ENCODE data around the gene UPK2. TPM values are rescaled to one million over a fixed set of nuclear protein-coding genes. Genes with fewer than 3 reads are reported as not detected.

Gene UPK2
- total and polyA plus RNA-seq, 4 donors, result 0.07 TPM; not detected in 3

DNA sequence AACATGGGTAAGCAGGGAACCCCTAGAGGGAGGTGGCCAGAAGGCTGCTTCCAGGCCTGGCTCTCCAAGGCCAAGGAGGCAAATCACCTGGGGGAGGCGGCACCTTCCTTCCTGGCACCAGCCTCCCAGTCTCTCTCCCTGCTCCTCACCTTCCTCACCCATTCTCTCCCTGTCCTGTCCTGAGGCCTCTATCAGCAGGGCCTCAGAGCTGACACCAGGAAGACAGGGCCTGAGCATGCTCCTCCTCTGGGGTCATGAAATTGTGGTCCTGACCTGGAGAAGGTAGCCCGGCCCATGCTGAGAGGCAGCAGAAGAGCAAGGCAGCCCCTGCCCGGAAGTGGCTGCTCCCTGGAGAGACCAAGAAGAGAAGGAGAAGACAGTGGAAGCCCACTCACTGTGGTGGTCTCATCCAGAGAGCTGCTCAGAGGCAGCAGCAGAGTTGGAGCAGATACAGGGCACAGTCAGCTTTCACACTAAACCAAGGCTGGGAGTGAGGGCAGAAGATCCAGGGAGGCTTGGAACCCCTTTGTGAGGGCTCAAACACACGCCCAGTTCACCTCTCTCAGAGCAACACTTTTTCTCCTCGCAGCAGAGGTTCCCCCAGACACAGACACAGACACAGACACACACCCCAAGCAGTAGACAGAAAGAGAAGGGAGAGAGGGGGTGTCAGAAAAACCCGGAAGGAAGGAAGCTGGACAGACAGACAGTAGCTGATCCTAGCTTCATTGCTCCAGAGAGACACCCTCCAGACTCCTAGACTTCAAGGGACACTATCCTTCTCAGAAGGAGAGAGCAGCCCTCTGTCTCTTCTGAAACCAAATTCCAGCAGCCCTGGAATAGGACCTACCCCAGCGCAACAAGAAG is 32.1 kb upstream of the UPK2 start:
- peaks cover 0 to 75% (median 34%) of the 10 kb centered on the region in 5 donors for H3K4me1 ChIP-seq (ENCODE audit: control insufficient read depth in 5 of 5, insufficient read depth in 5 of 5, low read length in 5 of 5)
- DNase-seq (no peak), ATAC-seq (ENCODE audit: insufficient read depth, low FRiP score) (no peak)
- H3K27me3 ChIP-seq (ENCODE audit: control insufficient read depth in 3 of 3, insufficient read depth in 3 of 3, low read length in 2 of 3), result no peaks in the 10 kb centered on the region
- peak overlapping the region in 1 of 2 donors; percentile 35 for H3K9ac ChIP-seq (ENCODE audit: insufficient read depth in 1 of 2, low read length in 2 of 2)
- H3K27ac ChIP-seq (ENCODE audit: low read depth in 1 of 2, low read length in 1 of 2), result peak overlapping the region; percentile 88 to 93
- H3K9me3 ChIP-seq (ENCODE audit: control insufficient read depth in 4 of 4, insufficient read depth in 3 of 4, low read length in 3 of 4), result no peaks in the 10 kb centered on the region
- TF ChIP-seq, protein P1, sequence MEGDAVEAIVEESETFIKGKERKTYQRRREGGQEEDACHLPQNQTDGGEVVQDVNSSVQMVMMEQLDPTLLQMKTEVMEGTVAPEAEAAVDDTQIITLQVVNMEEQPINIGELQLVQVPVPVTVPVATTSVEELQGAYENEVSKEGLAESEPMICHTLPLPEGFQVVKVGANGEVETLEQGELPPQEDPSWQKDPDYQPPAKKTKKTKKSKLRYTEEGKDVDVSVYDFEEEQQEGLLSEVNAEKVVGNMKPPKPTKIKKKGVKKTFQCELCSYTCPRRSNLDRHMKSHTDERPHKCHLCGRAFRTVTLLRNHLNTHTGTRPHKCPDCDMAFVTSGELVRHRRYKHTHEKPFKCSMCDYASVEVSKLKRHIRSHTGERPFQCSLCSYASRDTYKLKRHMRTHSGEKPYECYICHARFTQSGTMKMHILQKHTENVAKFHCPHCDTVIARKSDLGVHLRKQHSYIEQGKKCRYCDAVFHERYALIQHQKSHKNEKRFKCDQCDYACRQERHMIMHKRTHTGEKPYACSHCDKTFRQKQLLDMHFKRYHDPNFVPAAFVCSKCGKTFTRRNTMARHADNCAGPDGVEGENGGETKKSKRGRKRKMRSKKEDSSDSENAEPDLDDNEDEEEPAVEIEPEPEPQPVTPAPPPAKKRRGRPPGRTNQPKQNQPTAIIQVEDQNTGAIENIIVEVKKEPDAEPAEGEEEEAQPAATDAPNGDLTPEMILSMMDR (IDR thresholded peaks at IDR 0.05; ENCODE audit: control extremely low read depth, extremely low read depth), result no peak
- WGBS, 2 donors, result 16 to 32% methylated on average over 7 of the region's 7 CpGs
- peaks cover 0 to 7% (median under 1%) of the 10 kb centered on the region in 4 donors for H3K36me3 ChIP-seq (ENCODE audit: control insufficient read depth in 4 of 4, insufficient read depth in 4 of 4, low read length in 4 of 4)
- peak overlapping the region; percentile 91 for H3K4me3 ChIP-seq

DNA sequence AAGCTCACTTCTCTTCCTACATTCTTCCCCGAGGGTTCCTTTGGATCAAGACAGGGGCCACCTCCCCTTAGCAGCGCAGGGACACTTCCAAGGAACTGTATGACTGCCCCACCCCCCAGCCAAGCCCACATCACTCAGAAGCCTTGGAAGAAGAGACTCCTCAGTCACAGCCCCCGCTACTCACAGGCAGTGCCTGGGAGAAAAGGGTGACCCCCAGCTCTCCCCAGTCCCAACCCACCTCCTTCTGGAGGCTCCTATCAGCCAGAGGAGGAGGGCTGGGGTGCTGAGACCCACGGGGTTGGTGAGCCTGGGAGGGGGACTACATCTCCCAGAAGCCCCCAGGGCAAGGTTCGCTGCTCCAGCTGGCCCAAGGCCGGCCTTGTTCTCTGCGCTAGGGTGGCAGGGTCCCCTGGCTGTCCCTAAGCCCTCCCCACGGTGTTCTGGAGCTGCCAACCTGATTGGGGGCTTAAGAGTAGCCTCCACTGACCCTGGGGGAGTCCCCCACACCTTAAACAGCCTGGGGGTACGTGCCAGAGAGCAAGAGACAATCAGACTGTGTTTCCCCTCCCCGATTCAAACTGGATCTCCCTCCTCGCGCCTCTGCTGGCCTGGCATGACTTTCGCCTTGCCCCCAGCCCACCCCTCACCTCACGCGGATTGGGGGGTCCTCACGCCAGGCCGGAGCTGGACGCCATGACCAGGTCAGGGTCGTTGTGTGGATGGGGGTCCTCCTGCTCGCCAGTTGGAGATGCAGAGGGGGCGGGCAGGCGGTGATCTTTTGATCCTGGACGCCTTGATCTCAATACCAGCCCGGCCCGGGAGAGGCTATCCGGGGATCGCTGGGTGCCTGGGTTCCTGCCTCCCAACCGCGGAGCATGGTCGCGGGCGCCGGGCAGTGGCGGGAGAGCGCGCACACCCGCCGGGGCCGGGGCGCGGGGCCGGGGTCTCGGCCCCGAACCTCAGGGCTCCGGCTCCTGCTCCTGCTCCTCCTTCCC is 31.2 kb upstream of the UPK2 start:
- peaks cover 0 to 7% (median under 1%) of the 10 kb centered on the region in 4 donors for H3K36me3 ChIP-seq (ENCODE audit: control insufficient read depth in 4 of 4, insufficient read depth in 4 of 4, low read length in 4 of 4)
- no peaks in the 10 kb centered on the region for H3K27me3 ChIP-seq (ENCODE audit: control insufficient read depth in 3 of 3, insufficient read depth in 3 of 3, low read length in 2 of 3)
- H3K9me3 ChIP-seq (ENCODE audit: control insufficient read depth in 4 of 4, insufficient read depth in 3 of 4, low read length in 3 of 4), result no peaks in the 10 kb centered on the region
- peak overlapping the region; percentile 88 to 93 for H3K27ac ChIP-seq (ENCODE audit: low read depth in 1 of 2, low read length in 1 of 2)
- WGBS, 2 donors, result 1% methylated on average over 39 to 45 of the region's 45 CpGs
- ATAC-seq (ENCODE audit: insufficient read depth, low FRiP score) (no peak), DNase-seq (peak; percentile 65 to 73 (median 72))
- peak overlapping the region; percentile 3 to 35 for H3K9ac ChIP-seq (ENCODE audit: insufficient read depth in 1 of 2, low read length in 2 of 2)
- TF ChIP-seq, protein P1 (IDR thresholded peaks at IDR 0.05; ENCODE audit: control extremely low read depth, extremely low read depth), result no peak
- H3K4me3 ChIP-seq, result peak overlapping the region; percentile 91
- H3K4me1 ChIP-seq (ENCODE audit: control insufficient read depth in 5 of 5, insufficient read depth in 5 of 5, low read length in 5 of 5), result peaks cover 0 to 67% (median 28%) of the 10 kb centered on the region in 5 donors

DNA sequence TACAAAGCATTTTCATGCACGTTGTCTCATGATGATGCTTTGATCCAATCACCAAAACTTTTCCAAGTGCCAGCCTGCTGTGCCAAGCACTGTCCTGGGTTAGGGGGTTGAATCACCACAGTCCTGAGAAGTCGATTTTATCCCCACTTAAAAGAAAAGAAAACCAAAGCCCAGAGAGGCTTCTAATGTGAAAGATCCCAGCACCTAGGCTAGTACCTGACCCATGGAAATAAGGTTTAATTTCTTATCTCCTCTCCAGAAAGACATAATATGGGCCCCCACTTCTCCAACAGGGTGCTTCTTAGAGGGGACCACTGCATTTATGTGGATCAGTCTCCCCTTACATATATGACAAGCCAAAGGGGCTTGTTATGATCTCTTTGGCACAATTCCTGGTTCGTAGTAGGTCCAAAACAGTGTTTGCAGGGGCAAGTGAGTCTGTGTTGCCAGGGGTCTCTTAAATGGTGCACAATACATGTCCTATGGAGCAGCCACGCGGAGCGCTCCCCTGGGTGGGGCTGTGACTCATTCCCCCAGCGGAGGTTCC is 28.5 kb upstream of the UPK2 start:
- ATAC-seq (ENCODE audit: insufficient read depth, low FRiP score) (no peak), DNase-seq (no peak)
- no peaks in the 10 kb centered on the region for H3K9me3 ChIP-seq (ENCODE audit: control insufficient read depth in 4 of 4, insufficient read depth in 3 of 4, low read length in 3 of 4)
- peaks cover 0 to 7% (median under 1%) of the 10 kb centered on the region in 4 donors for H3K36me3 ChIP-seq (ENCODE audit: control insufficient read depth in 4 of 4, insufficient read depth in 4 of 4, low read length in 4 of 4)
- peak overlapping the region; percentile 56 to 94 for H3K27ac ChIP-seq (ENCODE audit: low read depth in 1 of 2, low read length in 1 of 2)
- no peak overlapping the region for H3K9ac ChIP-seq (ENCODE audit: insufficient read depth in 1 of 2, low read length in 2 of 2)
- H3K27me3 ChIP-seq (ENCODE audit: control insufficient read depth in 3 of 3, insufficient read depth in 3 of 3, low read length in 2 of 3), result no peaks in the 10 kb centered on the region
- peaks cover 0 to 48% (median 17%) of the 10 kb centered on the region in 5 donors for H3K4me1 ChIP-seq (ENCODE audit: control insufficient read depth in 5 of 5, insufficient read depth in 5 of 5, low read length in 5 of 5)
- H3K4me3 ChIP-seq, result no peak overlapping the region
- TF ChIP-seq, protein P1 (IDR thresholded peaks at IDR 0.05; ENCODE audit: control extremely low read depth, extremely low read depth), result no peak
- 10 to 19% methylated on average over 7 of the region's 7 CpGs for WGBS, 2 donors
